Embryonic facial prominence (tissue), 1 donor: ENCODE results near the gene CPN2.

Experiments used
- DNase-seq: peaks from one replicate; pipeline ENCODE4 v3.0.0-alpha.2; 2016; ENCODE audit errors: extremely low spot score

The CPN2 gene

DNA sequence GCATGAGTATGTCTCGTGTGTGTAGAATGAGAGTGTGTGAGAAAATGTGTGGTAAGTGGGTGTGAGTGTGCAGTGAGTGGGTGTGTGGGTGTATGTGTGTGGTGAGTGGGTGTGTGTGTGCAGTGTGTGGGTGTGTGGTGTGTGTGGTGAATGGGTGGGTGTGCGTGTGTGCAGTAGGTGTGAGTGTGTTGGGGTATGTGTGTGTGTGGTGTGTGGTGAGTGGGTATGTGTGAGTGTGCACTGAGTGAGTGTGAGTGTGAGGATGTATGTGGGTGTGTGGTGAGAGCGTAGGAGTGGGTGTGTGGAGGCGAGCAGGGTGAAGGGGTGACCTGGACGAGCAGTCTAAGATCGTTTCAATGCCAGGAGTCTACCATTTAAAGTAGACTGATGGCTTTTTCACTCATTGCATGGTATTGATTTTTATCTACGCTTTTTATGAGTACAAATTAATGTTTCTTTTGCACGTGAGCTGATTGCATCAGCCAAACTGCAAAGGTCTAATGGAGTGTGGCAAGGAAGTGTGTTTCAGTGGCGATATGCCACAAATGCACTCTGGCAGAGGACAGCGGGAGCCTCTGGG, 1.6 kb upstream of the CPN2 start:
- no peak for DNase-seq

DNA sequence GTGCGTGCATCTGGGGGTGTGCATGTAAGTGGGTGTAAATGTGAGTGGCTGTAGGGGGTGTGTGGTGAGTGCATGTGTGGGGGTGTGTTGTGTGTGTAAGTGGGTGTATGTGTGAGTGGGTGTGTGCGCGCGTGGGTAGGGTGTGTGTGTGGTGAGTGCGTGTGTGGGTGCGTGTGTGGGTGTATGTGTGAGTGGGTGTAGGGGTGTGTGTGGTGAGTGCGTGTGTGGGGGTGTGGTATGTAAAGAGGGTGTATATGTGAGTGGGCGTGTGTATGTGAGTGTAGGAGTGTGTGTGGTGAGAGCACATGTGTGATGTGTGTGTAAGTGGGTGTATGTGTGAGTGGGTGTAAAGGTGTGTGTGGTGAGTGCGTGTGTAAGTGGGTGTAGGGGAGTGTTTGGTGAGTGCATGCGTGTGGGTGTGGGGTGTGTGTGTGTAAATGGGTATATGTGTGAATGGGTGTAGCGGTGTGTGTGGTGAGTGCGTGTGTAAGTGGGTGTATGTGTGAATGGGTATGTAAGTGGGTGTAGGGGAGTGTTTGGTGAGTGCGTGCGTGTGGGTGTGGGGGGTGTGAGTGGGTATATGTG, 916 bp upstream of the CPN2 start:
- DNase-seq: no peak

DNA sequence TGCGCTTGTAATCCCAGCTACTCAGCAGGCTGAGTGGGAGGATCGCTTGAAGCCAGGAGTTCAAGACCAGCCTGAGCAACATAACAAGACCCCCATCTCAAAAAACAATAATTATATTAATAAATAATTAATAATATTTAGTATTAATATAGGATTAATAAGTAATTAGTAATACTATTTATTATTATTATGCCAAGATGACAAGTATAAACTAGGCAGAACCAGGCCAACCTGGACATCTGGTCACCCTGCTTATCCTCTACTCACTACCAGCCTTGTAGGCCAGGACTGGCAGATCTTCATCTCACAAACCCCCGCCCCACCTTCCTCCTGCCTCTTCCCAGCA, 429 bp downstream of the CPN2 start:
- DNase-seq: no peak

DNA sequence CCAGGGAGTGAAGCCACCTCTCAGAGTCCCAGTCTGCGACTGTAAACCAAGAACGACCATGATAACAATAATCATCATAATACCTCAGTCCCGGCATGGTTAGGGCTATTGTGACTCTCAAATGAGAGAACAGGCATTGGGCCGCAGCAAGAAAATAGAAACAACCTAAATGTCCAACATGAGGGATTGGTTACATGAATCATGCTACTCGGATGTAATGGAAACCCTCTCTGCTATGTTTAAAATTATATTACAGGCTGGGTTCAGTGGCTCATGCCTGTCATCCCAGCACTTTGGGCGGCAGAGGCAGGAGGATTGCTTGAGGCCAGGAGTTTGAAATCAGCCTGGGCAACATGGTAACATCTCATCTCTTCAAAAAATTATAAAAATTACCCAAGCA, 2.8 kb downstream of the CPN2 start:
- DNase-seq: no peak

DNA sequence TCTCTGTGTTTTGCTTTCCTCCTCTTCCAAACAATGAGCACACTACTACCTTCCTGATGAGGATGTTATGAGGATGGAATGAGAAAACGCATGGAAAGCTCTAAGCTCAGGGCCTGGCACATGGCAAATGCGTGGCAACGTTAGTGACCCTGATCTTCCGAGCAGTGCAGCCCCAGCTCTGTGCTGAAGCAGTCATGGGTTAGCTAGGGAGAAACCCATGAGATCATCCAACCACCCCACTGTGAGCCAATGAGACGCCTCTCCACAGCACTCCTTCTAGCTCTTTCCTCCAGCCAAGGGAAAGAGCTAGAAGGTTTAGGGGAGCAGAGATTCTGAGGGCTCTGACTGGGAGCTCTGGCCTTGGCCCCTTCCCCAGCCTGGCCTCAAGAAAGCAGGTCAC, 4.5 kb downstream of the CPN2 start:
- no peak for DNase-seq

DNA sequence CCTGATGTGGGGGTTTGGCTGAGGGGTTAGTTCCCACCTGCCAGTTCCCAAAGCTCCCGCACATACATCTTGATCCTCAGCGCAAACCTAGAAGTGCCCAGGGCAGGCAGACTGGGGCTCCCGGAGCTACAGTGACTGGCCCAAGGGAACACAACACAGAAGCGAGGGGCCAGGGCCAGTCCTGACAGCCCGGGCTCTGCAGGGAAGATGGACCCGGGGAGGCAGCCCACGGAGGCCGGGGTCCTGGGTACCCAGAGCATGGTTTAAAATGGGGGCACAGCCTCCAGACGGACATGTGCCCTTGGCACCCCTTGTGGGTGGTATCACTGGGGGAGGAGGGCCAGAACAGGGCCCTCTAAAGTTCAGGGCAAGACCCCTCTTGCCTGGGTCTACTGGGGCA, 5.1 kb downstream of the CPN2 start:
- no peak for DNase-seq

DNA sequence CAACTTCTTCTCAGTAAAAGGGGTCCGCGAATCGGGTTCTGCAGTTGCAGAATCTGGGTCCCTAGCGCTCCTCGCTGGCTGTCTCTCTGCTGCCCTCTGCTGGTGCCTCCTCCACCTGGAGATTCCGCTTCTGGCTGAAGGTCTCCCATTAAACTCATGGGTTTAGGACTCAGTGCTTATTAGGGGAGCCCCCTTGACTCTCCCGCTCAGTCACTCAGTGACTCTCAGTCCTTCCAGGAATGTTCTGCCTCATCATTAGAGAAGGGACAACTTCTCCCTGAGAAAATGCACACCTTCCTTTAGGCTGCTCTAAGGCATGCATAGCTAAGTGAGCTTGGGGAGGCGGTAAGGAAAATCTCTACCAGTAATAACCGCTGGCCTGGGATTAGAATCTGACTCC, 7.1 kb downstream of the CPN2 start:
- DNase-seq: no peak

DNA sequence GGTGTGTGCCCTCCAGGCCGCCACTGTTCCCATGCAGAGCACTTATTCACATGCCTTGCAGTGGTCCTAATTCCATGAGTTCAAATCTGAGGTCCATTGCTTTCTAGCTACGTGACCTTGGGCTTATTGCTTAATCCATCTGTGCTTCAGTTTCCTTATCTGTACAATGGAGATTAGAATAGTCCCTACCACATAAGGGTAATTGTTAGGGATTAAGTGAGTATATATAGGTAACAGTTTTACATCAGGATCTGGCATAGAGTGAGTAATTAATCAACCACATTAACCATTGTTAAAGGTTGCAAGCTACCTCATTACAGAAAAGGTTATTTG, 7.6 kb downstream of the CPN2 start:
- DNase-seq: no peak

DNA sequence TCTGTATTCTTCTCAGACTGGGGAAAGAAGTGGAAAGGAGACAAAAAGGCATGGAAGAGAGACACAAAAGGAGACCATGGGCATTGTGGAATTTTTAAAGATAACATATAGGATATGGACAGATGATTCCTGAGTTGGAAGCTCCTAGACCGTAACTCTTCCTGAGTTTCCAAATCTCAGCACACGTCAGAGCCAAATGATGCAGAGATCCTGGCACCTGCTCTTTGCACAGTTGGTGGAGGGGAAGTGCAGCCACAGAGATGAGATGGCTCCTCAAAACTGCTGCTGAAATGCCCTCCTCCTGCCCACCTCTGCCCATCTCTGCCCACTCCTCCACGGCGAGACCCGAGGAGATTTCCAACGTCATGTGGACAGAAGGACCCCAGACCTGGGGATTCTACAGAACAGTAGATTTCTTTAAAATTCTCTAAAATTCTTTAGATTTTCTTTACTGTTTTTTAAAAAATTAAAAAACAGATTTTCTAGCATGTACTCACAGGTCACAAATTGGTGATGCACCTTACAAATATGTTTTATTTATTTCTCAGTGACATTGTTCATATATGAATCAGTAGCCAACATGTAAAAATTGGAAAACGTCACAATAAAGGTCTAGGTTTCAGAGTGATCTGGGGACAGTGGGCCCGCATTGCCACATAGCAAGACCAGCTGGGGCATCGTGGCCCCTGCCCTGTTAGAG, 8.1 kb downstream of the CPN2 start:
- DNase-seq: no peak

DNA sequence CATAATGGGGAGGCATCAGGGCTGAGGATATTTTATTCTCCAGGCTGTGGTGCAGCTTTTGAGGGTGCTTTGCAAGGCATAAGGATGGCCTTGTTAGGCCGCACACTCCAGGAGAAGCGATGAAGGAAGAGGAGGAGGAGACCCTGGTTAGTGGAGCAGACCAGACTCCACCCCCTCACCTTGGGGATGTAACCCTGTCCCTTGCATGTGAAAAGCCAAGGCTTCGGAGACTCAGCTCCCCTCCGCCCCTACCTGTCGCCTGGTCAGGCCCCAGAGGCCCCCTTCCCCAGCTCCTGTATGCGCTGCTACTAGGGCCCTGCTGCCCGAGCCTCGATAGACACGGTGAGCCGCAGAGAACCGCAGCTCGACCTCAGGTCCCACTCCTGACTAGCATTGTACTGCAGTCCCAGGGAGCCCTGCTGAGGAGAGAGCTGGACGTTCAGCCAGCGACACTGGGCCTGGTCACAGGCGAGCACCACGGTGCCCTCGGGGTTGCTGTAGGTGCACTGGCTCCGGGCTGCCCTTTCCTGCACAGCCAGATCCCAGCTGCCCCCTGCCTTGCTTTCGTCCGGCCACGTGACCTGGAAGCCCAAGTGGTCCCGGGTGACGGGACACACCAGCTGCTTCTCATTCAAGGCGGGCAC, 10.2 kb downstream of the CPN2 start:
- no peak for DNase-seq

DNA sequence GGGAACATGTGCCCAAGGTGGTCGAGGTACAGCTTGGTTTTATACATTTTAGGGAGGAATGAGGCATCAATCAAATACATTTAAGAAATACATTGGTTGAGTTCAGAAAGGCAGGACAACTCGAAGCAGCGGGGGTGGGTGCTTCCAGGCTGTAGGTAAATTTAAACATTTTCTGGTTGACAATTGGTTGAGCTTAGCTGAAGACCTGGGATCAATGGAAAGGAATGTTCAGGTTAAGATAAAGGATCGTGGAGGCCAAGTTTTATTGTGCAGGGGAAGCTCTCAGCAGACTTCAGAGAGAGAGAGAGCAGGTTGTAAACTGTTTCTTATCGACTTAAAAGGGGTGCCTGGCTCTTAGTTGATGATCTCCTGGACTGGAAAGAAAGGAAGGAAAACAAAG, 11.3 kb downstream of the CPN2 start:
- no peak for DNase-seq

DNA sequence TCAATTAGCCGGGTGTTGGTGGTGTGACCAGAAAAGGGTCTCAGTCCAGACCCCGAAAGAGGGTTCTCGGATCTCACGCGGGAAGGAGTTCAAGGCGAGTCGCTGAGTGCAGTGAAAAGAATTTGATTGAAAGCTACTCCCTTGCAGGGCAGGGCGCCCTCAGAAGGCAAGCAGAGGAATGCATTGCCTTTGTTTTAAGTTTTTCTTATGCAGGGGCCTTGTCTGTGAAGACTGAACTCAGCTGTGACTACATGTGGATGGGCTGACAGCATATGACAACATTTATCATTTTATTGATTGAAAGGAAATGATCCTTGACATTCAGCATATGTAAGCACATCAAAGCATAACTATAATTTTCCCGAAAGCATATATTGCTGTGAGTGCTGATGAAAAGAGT, 11.8 kb downstream of the CPN2 start:
- no peak for DNase-seq

DNA sequence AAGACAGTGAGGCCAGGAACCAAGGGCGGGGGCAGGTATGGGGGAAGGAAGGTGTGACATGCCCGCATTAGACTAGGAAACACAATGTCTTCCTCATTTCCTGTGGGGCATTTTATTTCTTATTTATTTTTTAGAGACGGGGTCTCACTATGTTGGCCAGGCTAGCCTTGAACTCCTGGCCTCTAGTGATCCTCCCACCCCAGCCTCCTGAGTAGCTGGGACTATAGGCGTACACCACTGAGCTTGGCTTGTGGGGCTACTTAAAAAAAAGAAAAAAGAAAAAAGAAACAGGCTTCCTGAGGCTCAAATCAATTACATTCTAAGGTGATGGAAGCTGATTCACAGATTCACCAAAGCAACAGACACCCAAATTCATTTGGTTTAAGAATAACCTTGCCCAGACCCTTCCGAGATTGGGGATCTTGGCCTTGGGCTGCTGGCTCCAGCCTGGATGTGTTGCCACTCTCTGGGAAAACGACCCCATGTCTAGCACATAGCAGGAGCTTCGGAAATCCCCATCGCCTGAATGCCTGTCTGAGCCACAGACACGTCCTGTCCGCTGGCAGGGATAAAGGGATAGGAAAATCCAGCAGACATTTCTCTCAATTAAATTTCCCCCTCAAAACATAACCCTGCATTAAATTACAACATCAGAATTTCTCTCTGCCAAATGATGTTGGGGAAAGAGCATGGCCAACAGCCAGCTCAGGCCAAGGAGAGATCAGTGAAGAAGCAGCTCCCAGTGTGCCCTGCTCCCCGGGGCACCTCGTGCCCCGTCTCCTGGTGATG, 13.0 kb downstream of the CPN2 start:
- no peak for DNase-seq

DNA sequence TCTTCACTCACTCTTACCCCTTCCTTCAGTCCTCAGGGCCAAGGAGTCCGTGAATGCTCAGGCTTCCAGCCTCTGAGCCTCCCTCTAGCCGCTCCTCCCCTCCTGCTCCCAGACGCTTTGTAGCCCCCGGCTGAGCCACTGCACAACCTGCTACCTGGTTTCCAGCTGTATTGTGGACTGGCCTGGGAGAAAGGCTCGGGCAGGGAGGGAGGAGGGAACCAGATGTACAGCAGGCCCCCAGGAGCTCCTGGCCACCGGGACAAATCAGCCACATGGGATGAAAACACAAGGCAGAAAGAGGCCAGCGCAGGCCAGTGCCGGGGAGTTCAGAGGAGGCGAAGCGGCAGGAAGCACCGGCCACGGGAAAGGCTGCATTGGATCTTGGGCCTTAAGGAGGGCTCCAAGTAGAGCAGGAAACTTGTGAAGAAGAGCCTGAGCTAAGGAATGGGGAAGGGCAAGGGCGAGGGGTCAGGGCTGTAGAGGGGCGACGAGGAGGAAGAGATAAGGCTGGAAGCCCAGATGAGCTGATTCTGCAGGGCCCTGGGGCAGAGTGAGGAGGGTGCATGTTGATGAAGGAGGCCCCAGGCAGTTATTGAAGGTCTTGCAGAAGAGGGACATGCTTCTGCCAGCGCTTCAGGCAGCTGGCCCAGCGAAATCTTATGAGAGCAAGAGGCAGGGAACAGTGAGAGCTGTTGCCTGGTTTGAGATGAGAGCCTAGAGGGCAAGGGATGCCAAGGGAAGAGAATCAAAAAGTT, 14.3 kb downstream of the CPN2 start:
- no peak for DNase-seq

DNA sequence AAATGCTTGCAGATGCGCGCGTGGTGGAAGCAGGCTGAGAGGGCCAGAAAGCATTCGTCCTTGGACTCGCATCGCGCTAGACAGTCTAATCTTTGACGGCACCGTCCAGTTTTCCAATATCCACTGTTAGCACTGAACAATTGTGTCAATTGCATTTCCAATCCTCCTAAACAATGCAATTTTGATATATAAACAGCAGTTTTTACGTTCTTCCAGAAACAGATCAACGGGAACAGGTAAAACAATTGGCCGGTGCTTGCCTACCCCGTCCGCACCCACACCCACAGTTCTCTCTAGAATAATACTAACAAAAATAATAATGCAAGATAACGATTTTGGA, 17.2 kb downstream of the CPN2 start:
- no peak for DNase-seq

DNA sequence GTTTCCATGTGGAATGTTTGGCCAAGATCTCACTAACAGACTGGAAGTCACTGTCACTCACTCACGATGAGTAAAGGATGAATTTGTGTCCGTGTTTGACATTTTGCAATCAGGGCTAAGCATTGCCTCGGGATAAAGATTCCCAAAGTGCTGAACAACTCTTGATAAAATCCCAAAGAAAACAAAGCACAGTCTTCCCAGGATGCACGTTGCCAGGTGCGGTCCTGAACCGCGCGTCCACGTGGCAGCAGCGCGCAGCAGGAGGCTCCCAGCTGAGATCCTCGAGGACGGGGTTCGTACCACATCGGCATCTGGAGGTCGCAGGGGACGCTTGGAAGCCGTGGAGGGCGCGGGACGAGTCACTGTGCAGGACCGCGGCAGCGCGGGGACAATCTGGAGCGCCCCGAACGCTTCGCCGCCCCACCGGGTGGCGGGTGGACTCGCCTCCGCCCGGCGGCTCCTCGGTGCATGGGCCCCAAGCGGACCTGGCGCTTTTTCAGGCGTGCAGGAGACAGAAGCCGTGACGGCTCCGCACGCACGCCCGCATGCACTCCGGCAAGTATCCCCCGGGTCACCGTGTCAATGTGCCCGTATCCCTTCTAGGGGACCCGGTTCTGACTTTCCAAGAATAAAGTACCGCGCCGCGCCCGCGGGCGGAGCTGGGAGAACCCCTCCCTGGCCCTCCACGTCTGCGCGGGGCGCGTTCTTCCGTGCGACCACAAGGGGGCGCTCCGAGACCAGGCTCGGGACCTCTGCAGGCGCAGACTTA, 17.7 kb downstream of the CPN2 start:
- peak; percentile 70 for DNase-seq

DNA sequence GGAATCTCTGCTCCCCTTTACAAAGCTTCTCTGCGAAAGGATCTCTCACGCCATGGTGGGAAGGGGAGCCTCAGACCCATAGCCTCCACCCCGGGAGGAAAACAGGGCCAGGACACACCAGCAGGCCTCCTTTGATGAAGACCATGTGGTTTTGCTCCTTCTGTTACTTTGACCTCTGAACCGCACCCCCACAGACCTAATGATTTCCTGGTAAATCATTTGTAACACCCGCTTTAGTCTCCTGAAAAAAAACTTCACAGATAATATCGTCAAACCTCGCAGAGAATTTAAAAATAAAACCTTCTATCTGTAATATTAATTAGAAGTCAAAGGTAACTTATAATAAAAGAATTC, 18.3 kb downstream of the CPN2 start:
- DNase-seq: no peak

DNA sequence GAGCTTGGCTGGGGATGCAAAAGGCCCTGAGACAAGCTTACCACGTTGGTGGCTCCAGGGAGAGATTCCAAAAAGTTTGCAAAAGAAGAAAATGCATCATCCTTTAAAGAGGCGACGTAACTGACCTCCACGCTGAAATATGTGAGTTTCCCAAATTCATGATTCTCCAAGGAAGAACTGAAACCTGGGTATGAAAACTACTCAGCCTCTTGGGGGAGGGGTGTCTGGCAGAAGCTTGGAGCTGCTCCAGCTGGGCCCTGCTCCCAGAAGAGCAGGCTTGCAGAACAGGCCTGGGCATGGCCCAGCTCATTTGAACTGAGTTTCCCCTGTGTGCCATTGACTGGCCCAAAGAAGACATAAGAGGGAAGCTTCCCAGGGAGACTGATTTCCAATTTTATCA, 20.5 kb downstream of the CPN2 start:
- no peak for DNase-seq

DNA sequence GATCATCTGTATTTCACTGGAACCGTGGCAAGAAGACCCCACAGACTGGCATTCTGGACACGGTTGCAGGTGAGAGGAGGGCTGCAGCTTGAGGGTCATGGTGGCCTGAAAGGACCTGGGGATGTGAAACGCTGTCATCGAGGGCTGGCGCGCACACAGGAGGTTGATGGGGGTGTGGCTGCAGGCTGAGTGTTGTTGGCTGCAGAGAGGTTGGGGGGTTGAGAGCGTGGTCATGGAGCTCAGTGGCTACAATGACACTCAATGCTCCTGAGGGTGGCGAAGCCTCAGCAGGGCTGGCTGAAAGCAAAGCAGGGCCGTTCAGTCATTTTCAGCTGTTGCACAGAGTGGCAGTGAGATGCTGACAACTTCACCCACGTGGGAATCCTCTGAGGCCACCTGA, 21.0 kb downstream of the CPN2 start:
- no peak for DNase-seq

DNA sequence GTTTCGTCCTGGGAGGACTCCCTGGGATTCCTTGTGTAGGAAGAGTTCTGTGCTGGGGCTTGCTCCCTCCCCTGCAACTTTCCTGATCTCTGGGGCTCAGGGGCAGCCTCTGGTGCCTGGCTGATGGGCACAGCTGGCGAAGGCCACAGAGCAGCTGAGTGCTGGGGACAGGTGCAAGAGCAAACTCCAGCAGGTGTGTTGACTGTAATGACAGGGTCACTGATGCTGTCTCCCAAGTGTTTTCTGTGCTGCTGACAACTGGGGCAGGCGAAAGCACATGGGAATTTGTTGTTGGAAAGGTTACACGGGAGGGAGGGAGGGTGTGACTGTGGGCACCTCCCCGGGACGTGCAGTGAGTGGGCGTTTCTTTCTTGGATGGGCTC, 21.6 kb downstream of the CPN2 start:
- no peak for DNase-seq

DNA sequence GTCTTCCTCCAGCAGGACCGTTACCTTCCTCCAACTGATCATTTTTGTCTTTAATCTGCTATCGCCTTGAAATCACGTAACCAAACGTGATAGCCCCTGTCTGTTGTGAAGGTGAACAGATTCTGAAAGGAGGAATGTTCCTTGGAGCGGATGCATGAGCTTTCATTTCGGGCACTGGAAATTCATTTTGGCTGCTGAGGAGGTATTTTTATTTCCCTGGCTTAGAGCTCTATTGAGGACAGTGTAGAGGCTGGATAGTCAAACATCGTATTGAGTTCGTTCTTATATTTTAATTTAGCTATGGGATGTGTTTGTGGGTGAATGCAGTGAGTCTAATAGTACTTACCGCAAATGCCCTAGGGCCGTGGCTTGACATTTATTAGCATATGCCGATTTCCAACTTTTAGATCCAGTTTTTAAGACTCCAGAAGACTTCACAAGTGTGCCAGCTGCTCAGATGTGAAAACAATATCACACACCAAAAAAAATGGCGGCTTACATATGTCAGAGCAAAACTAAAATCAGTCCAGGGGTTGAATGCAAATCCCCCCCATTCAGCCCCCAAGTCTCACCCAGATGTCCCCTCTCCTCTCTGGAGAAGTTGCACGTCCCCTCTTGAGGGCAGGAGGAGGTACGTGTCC, 22.1 kb downstream of the CPN2 start:
- no peak for DNase-seq
